Gastroesophageal sphincter (tissue), 3 donors: ENCODE measurements around the gene CTBP1.

Source experiments
- EP300 ChIP-seq: sonication (generic); formaldehyde crosslinking; IDR thresholded peaks from one replicate; pipeline ENCODE4 v1.6.1; 2017; ENCODE audit warnings: antibody characterized with exemption, mild to moderate bottlenecking
- POLR2A ChIP-seq, 2 donors: fragments of 450-650 bp; IDR thresholded peaks; one replicate each; pipeline ENCODE4 v1.6.1; 2017; ENCODE audit warnings: antibody characterized with exemption in 2 of 2, mild to moderate bottlenecking in 2 of 2, moderate library complexity in 1 of 2
- TF ChIP-seq, protein P1 (sequence below), 4 experiments: fragments of 200-600 bp in 2 of 4; fragments of 450-650 bp in 2 of 4; sonication (generic) in 1 of 4; IDR thresholded peaks; one replicate each; pipeline ENCODE4 v1.5.1; 2017 to 2019; ENCODE audit warnings: antibody characterized with exemption in 4 of 4, mild to moderate bottlenecking in 2 of 4, moderate library complexity in 2 of 4

DNA sequence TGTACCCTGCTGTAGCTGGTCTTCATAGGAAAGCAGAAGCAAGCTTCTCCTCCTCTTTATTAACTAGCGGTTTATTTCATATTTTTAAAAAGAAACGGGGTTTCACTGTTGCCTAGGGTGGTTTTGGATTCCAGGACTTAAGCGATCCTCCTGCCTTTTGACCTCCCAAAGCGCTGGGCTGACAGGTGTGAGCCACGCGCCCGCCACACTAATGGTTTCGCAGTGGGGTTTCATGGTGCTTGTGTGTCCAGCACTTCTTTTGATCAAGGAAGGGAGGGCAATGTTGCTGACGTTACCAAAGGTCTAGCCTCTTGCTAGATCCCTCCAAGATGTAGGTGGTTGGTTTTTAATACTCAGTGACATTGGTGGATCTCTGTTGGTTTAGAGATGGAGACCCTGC, 42.2 kb upstream of the CTBP1 start:
- TF ChIP-seq, protein P1, sequence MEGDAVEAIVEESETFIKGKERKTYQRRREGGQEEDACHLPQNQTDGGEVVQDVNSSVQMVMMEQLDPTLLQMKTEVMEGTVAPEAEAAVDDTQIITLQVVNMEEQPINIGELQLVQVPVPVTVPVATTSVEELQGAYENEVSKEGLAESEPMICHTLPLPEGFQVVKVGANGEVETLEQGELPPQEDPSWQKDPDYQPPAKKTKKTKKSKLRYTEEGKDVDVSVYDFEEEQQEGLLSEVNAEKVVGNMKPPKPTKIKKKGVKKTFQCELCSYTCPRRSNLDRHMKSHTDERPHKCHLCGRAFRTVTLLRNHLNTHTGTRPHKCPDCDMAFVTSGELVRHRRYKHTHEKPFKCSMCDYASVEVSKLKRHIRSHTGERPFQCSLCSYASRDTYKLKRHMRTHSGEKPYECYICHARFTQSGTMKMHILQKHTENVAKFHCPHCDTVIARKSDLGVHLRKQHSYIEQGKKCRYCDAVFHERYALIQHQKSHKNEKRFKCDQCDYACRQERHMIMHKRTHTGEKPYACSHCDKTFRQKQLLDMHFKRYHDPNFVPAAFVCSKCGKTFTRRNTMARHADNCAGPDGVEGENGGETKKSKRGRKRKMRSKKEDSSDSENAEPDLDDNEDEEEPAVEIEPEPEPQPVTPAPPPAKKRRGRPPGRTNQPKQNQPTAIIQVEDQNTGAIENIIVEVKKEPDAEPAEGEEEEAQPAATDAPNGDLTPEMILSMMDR (IDR thresholded peaks at IDR 0.05), result no peak
- TF ChIP-seq POLR2A (IDR thresholded peaks at IDR 0.05) (no peak), EP300 (no peak)
